ENCODE data around the gene GOT1. TPM values are rescaled to one million over a fixed set of nuclear protein-coding genes. Genes with fewer than 3 reads are reported as not detected.
A peak's percentile ranks its signal among the peaks of the same experiment; 100 is the strongest.

Gene GOT1
- total and polyA plus RNA-seq, 2 experiments from 2014 or later, result 36.8 to 37.7 TPM

GRCh38 chr10:99410146-99410545 is 20.3 kb downstream of the GOT1 start:
- Histone ChIP-seq H3K4me3 (no peak overlapping the region), H3K9me2 (ENCODE audit: insufficient read depth) (no peaks in the 10 kb centered on the region), H3K79me2 (replicated peaks; ENCODE audit: insufficient read depth) (peaks cover 2% of the 10 kb centered on the region; the same call in 1 of the 2 replicates), H3K4me1 (ENCODE audit: insufficient read depth) (no peaks in the 10 kb centered on the region), H2AFZ (no peak overlapping the region), H3K27me3 (ENCODE audit: insufficient read depth) (no peaks in the 10 kb centered on the region), H4K20me1 (replicated peaks; ENCODE audit: insufficient read depth) (peaks cover 14% of the 10 kb centered on the region), H3K4me2 (no peak overlapping the region), H3K36me3 (ENCODE audit: insufficient read depth) (peaks cover 10% of the 10 kb centered on the region; the same call in 1 of the 2 replicates), H3K27ac (ENCODE audit: low read depth) (no peak overlapping the region), H3F3A (replicated peaks; ENCODE audit: low read depth) (no peaks in the 10 kb centered on the region)
- Mint-ChIP-seq H3K4me3 (no peak overlapping the region), H3K4me1 (peaks cover 13% of the 10 kb centered on the region; the same call in 2 of the 3 replicates), H3K27ac (no peak overlapping the region), H3K27me3 (ENCODE audit: insufficient read depth, low read depth, poor library complexity) (peaks cover 5% of the 10 kb centered on the region), H3K9me3 (no peaks in the 10 kb centered on the region), H3K36me3 (ENCODE audit: low read depth) (peaks cover 20% of the 10 kb centered on the region)
- TF ChIP-seq, protein P1, sequence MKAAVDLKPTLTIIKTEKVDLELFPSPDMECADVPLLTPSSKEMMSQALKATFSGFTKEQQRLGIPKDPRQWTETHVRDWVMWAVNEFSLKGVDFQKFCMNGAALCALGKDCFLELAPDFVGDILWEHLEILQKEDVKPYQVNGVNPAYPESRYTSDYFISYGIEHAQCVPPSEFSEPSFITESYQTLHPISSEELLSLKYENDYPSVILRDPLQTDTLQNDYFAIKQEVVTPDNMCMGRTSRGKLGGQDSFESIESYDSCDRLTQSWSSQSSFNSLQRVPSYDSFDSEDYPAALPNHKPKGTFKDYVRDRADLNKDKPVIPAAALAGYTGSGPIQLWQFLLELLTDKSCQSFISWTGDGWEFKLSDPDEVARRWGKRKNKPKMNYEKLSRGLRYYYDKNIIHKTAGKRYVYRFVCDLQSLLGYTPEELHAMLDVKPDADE (IDR thresholded peaks at IDR 0.05), result no peak
- TF ChIP-seq, protein P2, sequence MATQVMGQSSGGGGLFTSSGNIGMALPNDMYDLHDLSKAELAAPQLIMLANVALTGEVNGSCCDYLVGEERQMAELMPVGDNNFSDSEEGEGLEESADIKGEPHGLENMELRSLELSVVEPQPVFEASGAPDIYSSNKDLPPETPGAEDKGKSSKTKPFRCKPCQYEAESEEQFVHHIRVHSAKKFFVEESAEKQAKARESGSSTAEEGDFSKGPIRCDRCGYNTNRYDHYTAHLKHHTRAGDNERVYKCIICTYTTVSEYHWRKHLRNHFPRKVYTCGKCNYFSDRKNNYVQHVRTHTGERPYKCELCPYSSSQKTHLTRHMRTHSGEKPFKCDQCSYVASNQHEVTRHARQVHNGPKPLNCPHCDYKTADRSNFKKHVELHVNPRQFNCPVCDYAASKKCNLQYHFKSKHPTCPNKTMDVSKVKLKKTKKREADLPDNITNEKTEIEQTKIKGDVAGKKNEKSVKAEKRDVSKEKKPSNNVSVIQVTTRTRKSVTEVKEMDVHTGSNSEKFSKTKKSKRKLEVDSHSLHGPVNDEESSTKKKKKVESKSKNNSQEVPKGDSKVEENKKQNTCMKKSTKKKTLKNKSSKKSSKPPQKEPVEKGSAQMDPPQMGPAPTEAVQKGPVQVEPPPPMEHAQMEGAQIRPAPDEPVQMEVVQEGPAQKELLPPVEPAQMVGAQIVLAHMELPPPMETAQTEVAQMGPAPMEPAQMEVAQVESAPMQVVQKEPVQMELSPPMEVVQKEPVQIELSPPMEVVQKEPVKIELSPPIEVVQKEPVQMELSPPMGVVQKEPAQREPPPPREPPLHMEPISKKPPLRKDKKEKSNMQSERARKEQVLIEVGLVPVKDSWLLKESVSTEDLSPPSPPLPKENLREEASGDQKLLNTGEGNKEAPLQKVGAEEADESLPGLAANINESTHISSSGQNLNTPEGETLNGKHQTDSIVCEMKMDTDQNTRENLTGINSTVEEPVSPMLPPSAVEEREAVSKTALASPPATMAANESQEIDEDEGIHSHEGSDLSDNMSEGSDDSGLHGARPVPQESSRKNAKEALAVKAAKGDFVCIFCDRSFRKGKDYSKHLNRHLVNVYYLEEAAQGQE (IDR thresholded peaks at IDR 0.05; ENCODE audit: unreplicated experiment), result no peak
- TF ChIP-seq POLR2AphosphoS5 (IDR thresholded peaks at IDR 0.05; ENCODE audit: low read depth) (no peak), JUNB (IDR thresholded peaks at IDR 0.05; ENCODE audit: unreplicated experiment) (no peak), ZNF114 (CRISPR knock-in tag; IDR thresholded peaks at IDR 0.05) (no peak), EZH2 (IDR thresholded peaks at IDR 0.05; ENCODE audit: low read depth, unreplicated experiment) (no peak), NANOG (IDR thresholded peaks at IDR 0.05; ENCODE audit: borderline replicate concordance) (no peak)
- TF ChIP-seq, protein P3, sequence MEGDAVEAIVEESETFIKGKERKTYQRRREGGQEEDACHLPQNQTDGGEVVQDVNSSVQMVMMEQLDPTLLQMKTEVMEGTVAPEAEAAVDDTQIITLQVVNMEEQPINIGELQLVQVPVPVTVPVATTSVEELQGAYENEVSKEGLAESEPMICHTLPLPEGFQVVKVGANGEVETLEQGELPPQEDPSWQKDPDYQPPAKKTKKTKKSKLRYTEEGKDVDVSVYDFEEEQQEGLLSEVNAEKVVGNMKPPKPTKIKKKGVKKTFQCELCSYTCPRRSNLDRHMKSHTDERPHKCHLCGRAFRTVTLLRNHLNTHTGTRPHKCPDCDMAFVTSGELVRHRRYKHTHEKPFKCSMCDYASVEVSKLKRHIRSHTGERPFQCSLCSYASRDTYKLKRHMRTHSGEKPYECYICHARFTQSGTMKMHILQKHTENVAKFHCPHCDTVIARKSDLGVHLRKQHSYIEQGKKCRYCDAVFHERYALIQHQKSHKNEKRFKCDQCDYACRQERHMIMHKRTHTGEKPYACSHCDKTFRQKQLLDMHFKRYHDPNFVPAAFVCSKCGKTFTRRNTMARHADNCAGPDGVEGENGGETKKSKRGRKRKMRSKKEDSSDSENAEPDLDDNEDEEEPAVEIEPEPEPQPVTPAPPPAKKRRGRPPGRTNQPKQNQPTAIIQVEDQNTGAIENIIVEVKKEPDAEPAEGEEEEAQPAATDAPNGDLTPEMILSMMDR (conservative IDR thresholded peaks at IDR 0.05; ENCODE audit: low read depth in 2 of 2), result no peak
- no peak for ATAC-seq
- no peak for DNase-seq (ENCODE audit: low spot score)

- Mint-ChIP-seq H3K27me3 (ENCODE audit: insufficient read depth, low read depth, poor library complexity) (no peaks in the 10 kb centered on the region), H3K27ac (no peak overlapping the region)
Measured at GRCh38 chr10:99406149-99406548, 24.3 kb downstream of the GOT1 start.

More at GRCh38 chr10:99406149-99406548, 24.3 kb downstream of the GOT1 start:
- no peak overlapping the region for H3K4me2 ChIP-seq
- H3F3A ChIP-seq (replicated peaks; ENCODE audit: low read depth), result no peaks in the 10 kb centered on the region
- no peaks in the 10 kb centered on the region for H3K27me3 ChIP-seq (ENCODE audit: insufficient read depth)
- DNase-seq (ENCODE audit: low spot score) (no peak), ATAC-seq (no peak)
- no peaks in the 10 kb centered on the region for H3K79me2 ChIP-seq (replicated peaks; ENCODE audit: insufficient read depth)
- Mint-ChIP-seq H3K4me3 (no peak overlapping the region), H3K4me1 (no peaks in the 10 kb centered on the region), H3K36me3 (ENCODE audit: low read depth) (peaks cover 48% of the 10 kb centered on the region), H3K9me3 (no peaks in the 10 kb centered on the region; the same call in 2 of the 3 replicates)
- H3K36me3 ChIP-seq (ENCODE audit: insufficient read depth), result peaks cover 14% of the 10 kb centered on the region; the same call in 1 of the 2 replicates
- H3K4me3 ChIP-seq, result no peak overlapping the region
- H3K9me2 ChIP-seq (ENCODE audit: insufficient read depth), result no peaks in the 10 kb centered on the region
- H3K27ac ChIP-seq (ENCODE audit: low read depth), result no peak overlapping the region
- H3K4me1 ChIP-seq (ENCODE audit: insufficient read depth), result no peaks in the 10 kb centered on the region
- TF ChIP-seq, protein P3 (conservative IDR thresholded peaks at IDR 0.05; ENCODE audit: low read depth in 2 of 2), result 0 out of 4 replicates have a peak, but pooled peaks of 1 of the 2 experiments have one; percentile 13
- no peak for TF ChIP-seq ZNF114 (CRISPR knock-in tag; IDR thresholded peaks at IDR 0.05)
- peaks cover 3% of the 10 kb centered on the region; the same call in 1 of the 2 replicates for H4K20me1 ChIP-seq (replicated peaks; ENCODE audit: insufficient read depth)
- no peak overlapping the region for H2AFZ ChIP-seq
